H1 (cell line): ENCODE results near the gene CFHR5.

Experiments used
- CHD2 ChIP-seq: IDR thresholded peaks from 2 replicates; pipeline ENCODE4 v1.6.1; 2012; ENCODE audit warnings: low read length, improper control_type of control experiment
- CTCF ChIP-seq, 3 experiments: IDR thresholded peaks; 1 replicate in 2 of 3; 2 replicates in 1 of 3; pipeline versions ENCODE4 v1.5.1 to v1.6.1; 2011; ENCODE audit warnings: low read length in 3 of 3, mild to moderate bottlenecking in 3 of 3, inconsistent platforms in 2 of 3, low read depth in 1 of 3, moderate library complexity in 1 of 3; ENCODE audit not compliant: insufficient read depth in 1 of 3; ENCODE audit errors: control extremely low read depth in 1 of 3
- EP300 ChIP-seq, 2 experiments: IDR thresholded peaks; 1 replicate in 1 of 2; 2 replicates in 1 of 2; pipeline ENCODE4 v1.6.1; 2011 to 2012; ENCODE audit warnings: low read depth in 2 of 2, low read length in 2 of 2, mild to moderate bottlenecking in 2 of 2, borderline replicate concordance in 1 of 2, inconsistent platforms in 1 of 2, moderate library complexity in 1 of 2
- EZH2 ChIP-seq: fragments of 200-600 bp; sonication (generic); IDR thresholded peaks from 2 replicates; pipeline ENCODE4 v1.7.1; 2012; ENCODE audit warnings: low read depth, mild to moderate bottlenecking, moderate library complexity, low read length, inconsistent platforms; ENCODE audit not compliant: severe bottlenecking
- HDAC2 ChIP-seq, 2 experiments: fragments of 300-600 bp in 1 of 2; sonication (generic) in 1 of 2; IDR thresholded peaks; 2 replicates each; pipeline ENCODE4 v1.6.1; 2011 to 2012; ENCODE audit warnings: low read depth in 2 of 2, low read length in 2 of 2, mild to moderate bottlenecking in 2 of 2, moderate library complexity in 2 of 2, borderline replicate concordance in 1 of 2, inconsistent platforms in 1 of 2
- MAFK ChIP-seq: IDR thresholded peaks from 2 replicates; pipeline ENCODE4 v1.6.1; 2012; ENCODE audit warnings: low read depth, mild to moderate bottlenecking, improper control_type of control experiment, low read length
- POLR2A ChIP-seq, 2 experiments: IDR thresholded peaks; 1 replicate in 1 of 2; 2 replicates in 1 of 2; pipeline ENCODE4 v1.6.1; 2011; ENCODE audit warnings: low read depth in 2 of 2, low read length in 2 of 2, mild to moderate bottlenecking in 2 of 2; ENCODE audit errors: control extremely low read depth in 1 of 2
- POLR2AphosphoS5 ChIP-seq: IDR thresholded peaks from 2 replicates; pipeline ENCODE4 v1.6.1; 2011; ENCODE audit warnings: low read depth, low read length
- RAD21 ChIP-seq, 2 experiments: IDR thresholded peaks in 1 of 2; conservative IDR thresholded peaks in 1 of 2; 2 replicates each; pipeline ENCODE4 v1.6.1; 2011; ENCODE audit warnings: low read depth in 2 of 2, low read length in 2 of 2, improper control_type of control experiment in 1 of 2, inconsistent platforms in 1 of 2, mild to moderate bottlenecking in 1 of 2, moderate library complexity in 1 of 2
- SUZ12 ChIP-seq: fragments of 200-600 bp; sonication (generic); IDR thresholded peaks from 2 replicates; pipeline ENCODE4 v1.6.1; 2012; ENCODE audit warnings: mild to moderate bottlenecking, inconsistent platforms, low read length, moderate library complexity, mixed read lengths
- TAF1 ChIP-seq: IDR thresholded peaks from 2 replicates; pipeline ENCODE4 v1.6.1; 2011; ENCODE audit warnings: mild to moderate bottlenecking, low read depth, low read length
- ZNF274 ChIP-seq: IDR thresholded peaks from 2 replicates; pipeline ENCODE4 v1.7.0; 2012; ENCODE audit warnings: low read length, borderline replicate concordance; ENCODE audit errors: extremely low read depth
- TF ChIP-seq, protein P1 (sequence below): IDR thresholded peaks from 2 replicates; pipeline ENCODE4 v1.6.1; 2012; ENCODE audit warnings: low read length, inconsistent platforms

- no peak for TF ChIP-seq POLR2A (IDR thresholded peaks at IDR 0.05; ENCODE audit: control extremely low read depth in 1 of 2, low read depth in 2 of 2, low read length in 2 of 2)
- TF ChIP-seq POLR2AphosphoS5: no peak
- no peak for TF ChIP-seq CTCF (IDR thresholded peaks at IDR 0.05; ENCODE audit: control extremely low read depth in 1 of 3, insufficient read depth in 1 of 3, low read depth in 1 of 3, low read length in 3 of 3)
- no peak for TF ChIP-seq HDAC2 (IDR thresholded peaks at IDR 0.05; ENCODE audit: borderline replicate concordance in 1 of 2, low read depth in 2 of 2, low read length in 2 of 2)
- TF ChIP-seq EP300 (IDR thresholded peaks at IDR 0.05; ENCODE audit: borderline replicate concordance in 1 of 2, low read depth in 2 of 2, low read length in 2 of 2): no peak
- no peak for TF ChIP-seq SUZ12
- TF ChIP-seq MAFK: no peak
- TF ChIP-seq TAF1: no peak
- no peak for TF ChIP-seq CHD2
- no peak for TF ChIP-seq ZNF274
- TF ChIP-seq RAD21 (IDR thresholded peaks at IDR 0.05 in 1 of 2, conservative IDR thresholded peaks at IDR 0.05 in 1 of 2; ENCODE audit: low read depth in 2 of 2, low read length in 2 of 2): no peak
- no peak for TF ChIP-seq EZH2
- TF ChIP-seq, protein P1, sequence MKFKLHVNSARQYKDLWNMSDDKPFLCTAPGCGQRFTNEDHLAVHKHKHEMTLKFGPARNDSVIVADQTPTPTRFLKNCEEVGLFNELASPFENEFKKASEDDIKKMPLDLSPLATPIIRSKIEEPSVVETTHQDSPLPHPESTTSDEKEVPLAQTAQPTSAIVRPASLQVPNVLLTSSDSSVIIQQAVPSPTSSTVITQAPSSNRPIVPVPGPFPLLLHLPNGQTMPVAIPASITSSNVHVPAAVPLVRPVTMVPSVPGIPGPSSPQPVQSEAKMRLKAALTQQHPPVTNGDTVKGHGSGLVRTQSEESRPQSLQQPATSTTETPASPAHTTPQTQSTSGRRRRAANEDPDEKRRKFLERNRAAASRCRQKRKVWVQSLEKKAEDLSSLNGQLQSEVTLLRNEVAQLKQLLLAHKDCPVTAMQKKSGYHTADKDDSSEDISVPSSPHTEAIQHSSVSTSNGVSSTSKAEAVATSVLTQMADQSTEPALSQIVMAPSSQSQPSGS: no peak
Measured at GRCh38 chr1:196954778-196955177, 22.6 kb upstream of the CFHR5 start.
